SK-N-SH (cell line): ENCODE measurements around the gene MBNL2.

Experiments
- CTCF ChIP-seq: fragments of 200-600 bp; sonication (generic); IDR thresholded peaks from 2 replicates; pipeline ENCODE4 v1.6.1; 2017; ENCODE audit warnings: antibody characterized with exemption, mild to moderate bottlenecking, moderate library complexity
- RAD21 ChIP-seq: IDR thresholded peaks from 2 replicates; pipeline ENCODE4 v1.6.1; 2012; ENCODE audit warnings: mild to moderate bottlenecking, low read length
- RXRA ChIP-seq: IDR thresholded peaks from 2 replicates; pipeline ENCODE4 v1.4.0; 2012; ENCODE audit warnings: low read depth, mild to moderate bottlenecking, borderline replicate concordance
- TF ChIP-seq, protein P1 (sequence below): fragments of 150-350 bp; IDR thresholded peaks from 2 replicates; pipeline ENCODE4 v1.6.1; 2017; ENCODE audit warnings: antibody characterized with exemption, low read length, low read depth, borderline replicate concordance

GRCh38 chr13:97337985-97338499, 115.9 kb downstream of the MBNL2 start:
- TF ChIP-seq CTCF: no peak
- TF ChIP-seq, protein P1, sequence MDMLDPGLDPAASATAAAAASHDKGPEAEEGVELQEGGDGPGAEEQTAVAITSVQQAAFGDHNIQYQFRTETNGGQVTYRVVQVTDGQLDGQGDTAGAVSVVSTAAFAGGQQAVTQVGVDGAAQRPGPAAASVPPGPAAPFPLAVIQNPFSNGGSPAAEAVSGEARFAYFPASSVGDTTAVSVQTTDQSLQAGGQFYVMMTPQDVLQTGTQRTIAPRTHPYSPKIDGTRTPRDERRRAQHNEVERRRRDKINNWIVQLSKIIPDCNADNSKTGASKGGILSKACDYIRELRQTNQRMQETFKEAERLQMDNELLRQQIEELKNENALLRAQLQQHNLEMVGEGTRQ: no peak
- no peak for TF ChIP-seq RXRA
- no peak for TF ChIP-seq RAD21
